ENCODE results near the gene FBLN2. TPM values are rescaled to one million over a fixed set of nuclear protein-coding genes. Genes with fewer than 3 reads are reported as not detected.

FBLN2 gene
- total RNA-seq, 2 donors from 2014 or later, result 12.8 to 318 TPM

- intact Hi-C loops (cut with DNase I), result no loop called here
- Histone ChIP-seq H3K4me3 (no peak overlapping the region), H3K27ac (no peak overlapping the region)
Measured at GRCh38 chr3:13532631-13533030, 16.3 kb upstream of the FBLN2 start.

GRCh38 chr3:13533885-13534301 is 15.0 kb upstream of the FBLN2 start:
- TF ChIP-seq POLR2AphosphoS5 (IDR thresholded peaks at IDR 0.05) (no peak), POLR2A (IDR thresholded peaks at IDR 0.05) (no peak), CTCF (IDR thresholded peaks at IDR 0.05) (no peak)
- no peak for DNase-seq (ENCODE audit: low spot score)
- H3K4me1 ChIP-seq (replicated peaks), result no peaks in the 10 kb centered on the region
- 93% methylated on average over 8 of the region's 8 CpGs for WGBS
- intact Hi-C loops (cut with DNase I), result no loop called here
- H3K27me3 ChIP-seq (replicated peaks; ENCODE audit: insufficient read depth), result no peaks in the 10 kb centered on the region
- no peak overlapping the region for H3K4me3 ChIP-seq
- H3K36me3 ChIP-seq, result no peaks in the 10 kb centered on the region
- H3K27ac ChIP-seq, result no peak overlapping the region
- H3K9me3 ChIP-seq, result no peaks in the 10 kb centered on the region

More at GRCh38 chr3:13532631-13533030, 16.3 kb upstream of the FBLN2 start:
- no peaks in the 10 kb centered on the region for H3K9me3 ChIP-seq
- H3K4me1 ChIP-seq (replicated peaks), result no peaks in the 10 kb centered on the region
- WGBS, result 89% methylated on average over 5 of the region's 5 CpGs
- no peaks in the 10 kb centered on the region for H3K27me3 ChIP-seq (replicated peaks; ENCODE audit: insufficient read depth)
- TF ChIP-seq CTCF (IDR thresholded peaks at IDR 0.05) (no peak), POLR2A (IDR thresholded peaks at IDR 0.05) (no peak), POLR2AphosphoS5 (IDR thresholded peaks at IDR 0.05) (no peak)
- no peaks in the 10 kb centered on the region for H3K36me3 ChIP-seq
- DNase-seq (ENCODE audit: low spot score), result no peak

- 96% methylated on average over 10 of the region's 10 CpGs for WGBS
- Histone ChIP-seq H3K27me3 (replicated peaks; ENCODE audit: insufficient read depth) (no peaks in the 10 kb centered on the region), H3K36me3 (no peaks in the 10 kb centered on the region), H3K9me3 (no peaks in the 10 kb centered on the region), H3K4me3 (no peak overlapping the region), H3K27ac (no peak overlapping the region), H3K4me1 (replicated peaks) (no peaks in the 10 kb centered on the region)
- TF ChIP-seq POLR2AphosphoS5 (IDR thresholded peaks at IDR 0.05) (no peak), CTCF (IDR thresholded peaks at IDR 0.05) (no peak), POLR2A (IDR thresholded peaks at IDR 0.05) (no peak)
- intact Hi-C loops (cut with DNase I), result no loop called here
- no peak for DNase-seq (ENCODE audit: low spot score)
Measured at GRCh38 chr3:13535526-13535875, 13.4 kb upstream of the FBLN2 start.

- 69% methylated on average over 9 of the region's 9 CpGs for WGBS
- H3K27me3 ChIP-seq (replicated peaks; ENCODE audit: insufficient read depth), result no peaks in the 10 kb centered on the region
- H3K27ac ChIP-seq, result no peak overlapping the region
- no peaks in the 10 kb centered on the region for H3K36me3 ChIP-seq
- H3K4me1 ChIP-seq (replicated peaks), result no peaks in the 10 kb centered on the region
- no peak overlapping the region for H3K4me3 ChIP-seq
- no peak for DNase-seq (ENCODE audit: low spot score)
- intact Hi-C loops (cut with DNase I), result no loop called here
- no peaks in the 10 kb centered on the region for H3K9me3 ChIP-seq
- no peak for TF ChIP-seq POLR2AphosphoS5 (IDR thresholded peaks at IDR 0.05)
- no peak for TF ChIP-seq CTCF (IDR thresholded peaks at IDR 0.05)
Measured at GRCh38 chr3:13535905-13536304, 13.0 kb upstream of the FBLN2 start.

GRCh38 chr3:13536432-13536831 is 12.5 kb upstream of the FBLN2 start:
- H3K27ac ChIP-seq, result no peak overlapping the region
- no peak for DNase-seq (ENCODE audit: low spot score)

More at GRCh38 chr3:13536432-13536831, 12.5 kb upstream of the FBLN2 start:
- no peak for TF ChIP-seq CTCF (IDR thresholded peaks at IDR 0.05)
- TF ChIP-seq POLR2AphosphoS5 (IDR thresholded peaks at IDR 0.05), result no peak
- TF ChIP-seq POLR2A (IDR thresholded peaks at IDR 0.05), result no peak
- Histone ChIP-seq H3K27me3 (replicated peaks; ENCODE audit: insufficient read depth) (no peaks in the 10 kb centered on the region), H3K9me3 (no peaks in the 10 kb centered on the region), H3K4me1 (replicated peaks) (no peaks in the 10 kb centered on the region), H3K36me3 (no peaks in the 10 kb centered on the region), H3K4me3 (no peak overlapping the region)
- 90% methylated on average over 3 of the region's 3 CpGs for WGBS
- intact Hi-C loops (cut with DNase I), result no loop called here
